Effector CD4-positive, alpha-beta T cell (primary cell): Measurements from ENCODE around the gene CTNNA1.

Experiments
- DNase-seq: peaks from one replicate; pipeline ENCODE4 v3.0.0-alpha.2; 2020

The CTNNA1 gene

GRCh38 chr5:138936225-138936967 lies 183.2 kb downstream of the CTNNA1 start:
- no peak for DNase-seq

DNA sequence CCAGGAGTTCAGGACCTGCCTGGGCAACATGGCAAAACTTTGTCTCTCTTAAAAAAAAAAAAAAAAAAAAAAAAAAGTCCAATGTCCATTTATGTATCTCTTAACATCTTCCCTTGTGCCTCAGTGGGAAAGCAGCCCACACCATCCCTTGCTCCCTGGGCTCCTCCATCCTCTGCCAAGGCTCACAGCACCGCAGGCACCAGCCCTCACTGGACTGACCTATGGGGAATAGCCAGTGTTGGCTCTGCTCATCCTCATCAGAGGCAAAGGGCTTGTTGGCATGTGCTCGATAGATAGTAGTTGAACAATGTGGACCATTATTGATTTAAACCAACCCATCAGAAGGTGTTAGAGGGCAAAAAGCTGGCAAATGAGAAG lies 183.7 kb downstream of the CTNNA1 start:
- DNase-seq = no peak

DNA sequence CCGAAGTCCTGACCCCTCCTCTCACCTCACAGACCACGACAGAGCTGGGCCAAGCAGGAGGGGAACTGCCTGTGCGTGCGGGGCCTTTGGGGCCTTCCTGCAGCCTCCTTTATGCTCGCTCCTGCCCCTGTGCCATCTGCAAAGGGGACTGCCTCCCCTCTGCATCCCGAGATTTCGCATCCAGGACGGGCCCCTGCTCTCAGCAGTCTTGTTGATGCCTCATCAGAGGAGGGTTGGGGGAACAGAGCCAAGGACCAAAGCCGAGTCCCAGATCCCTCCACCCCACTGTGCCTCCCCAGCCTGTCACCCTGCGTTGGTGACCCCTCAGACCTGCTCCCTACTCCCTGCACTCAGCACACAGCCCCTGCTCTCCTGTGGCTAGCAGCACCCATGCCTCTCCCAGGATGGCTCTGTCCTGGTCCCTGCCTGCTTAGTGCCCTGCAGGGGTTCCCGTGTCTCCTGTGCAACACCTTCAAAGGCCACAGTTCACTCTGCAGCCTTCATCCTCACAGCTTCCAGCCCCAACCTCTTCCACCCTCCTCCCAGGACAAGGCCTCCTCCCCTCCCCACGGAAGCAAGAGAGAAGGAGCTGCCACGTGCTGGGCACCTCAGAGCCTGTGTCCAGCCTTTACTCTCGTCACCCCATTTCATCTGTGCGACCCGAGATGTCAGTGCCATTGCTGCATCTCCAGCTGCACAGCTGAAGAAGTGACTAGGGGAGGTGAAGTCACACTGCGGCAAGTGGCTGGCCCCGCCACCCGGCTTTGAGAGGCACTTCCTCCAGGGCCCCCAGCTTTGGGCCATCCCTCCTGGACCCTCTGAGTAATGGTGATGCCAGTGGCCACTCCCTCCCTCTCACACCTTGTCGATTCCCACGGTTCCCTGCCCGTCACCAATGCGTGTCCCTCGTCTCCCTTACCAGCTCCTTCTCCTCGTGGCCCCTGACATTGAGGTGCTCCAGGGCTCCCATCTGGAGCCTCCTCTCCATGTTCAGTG lies 184.5 kb downstream of the CTNNA1 start:
- no peak for DNase-seq

GRCh38 chr5:138938526-138938925 lies 185.3 kb downstream of the CTNNA1 start:
- no peak for DNase-seq

DNA sequence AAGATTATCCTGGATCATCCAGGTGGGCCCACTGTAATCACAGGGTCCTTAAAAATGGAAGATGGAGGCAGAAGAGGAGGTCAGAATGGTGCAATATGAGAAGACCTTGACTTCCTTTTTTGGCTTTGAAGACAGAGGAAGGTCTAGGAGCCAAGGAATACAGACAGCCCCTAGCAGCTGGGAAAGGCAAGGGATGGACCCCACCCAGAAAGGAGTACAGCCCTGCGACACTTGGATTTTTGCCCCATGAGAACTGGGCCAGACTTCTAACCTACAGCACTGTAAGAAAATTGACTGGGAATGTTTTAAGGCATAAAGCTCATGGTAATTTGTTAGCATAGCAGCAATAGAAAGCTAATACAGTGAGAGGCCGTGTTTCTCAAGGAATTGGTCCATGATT lies 188.8 kb downstream of the CTNNA1 start:
- no peak for DNase-seq

DNA sequence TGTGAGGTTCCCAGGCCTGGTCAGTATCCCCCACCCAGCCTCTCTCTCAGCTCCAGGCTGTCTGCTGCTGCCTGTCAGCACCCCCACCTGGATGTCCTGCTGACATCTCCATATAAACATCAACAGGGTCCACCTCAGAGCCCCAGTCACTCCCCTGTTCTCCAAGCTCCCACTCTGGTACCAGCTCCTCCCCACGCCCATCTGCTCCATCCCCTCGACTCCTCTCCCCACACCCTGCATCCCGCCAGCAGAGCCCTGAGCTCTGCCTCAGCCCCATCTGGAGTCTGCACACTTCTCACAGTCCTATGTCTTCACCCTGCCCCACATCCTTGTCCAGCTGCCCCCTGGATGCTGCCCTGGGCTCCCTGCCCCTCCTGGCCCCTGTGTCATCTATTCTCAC lies 189.6 kb downstream of the CTNNA1 start:
- DNase-seq = no peak

- DNase-seq = no peak
Measured at GRCh38 chr5:138943599-138944173, 190.5 kb downstream of the CTNNA1 start.

- no peak for DNase-seq
Measured at GRCh38 chr5:138944527-138945322, 191.5 kb downstream of the CTNNA1 start.

- DNase-seq = no peak
Measured at GRCh38 chr5:138945421-138946240, 192.4 kb downstream of the CTNNA1 start.

GRCh38 chr5:138946241-138946623 lies 193.0 kb downstream of the CTNNA1 start:
- DNase-seq = no peak

GRCh38 chr5:138946831-138947560 lies 193.8 kb downstream of the CTNNA1 start:
- DNase-seq = no peak

- no peak for DNase-seq
Measured at GRCh38 chr5:138947780-138948179, 194.6 kb downstream of the CTNNA1 start.

- DNase-seq = no peak
Measured at GRCh38 chr5:138948471-138949222, 195.4 kb downstream of the CTNNA1 start.

DNA sequence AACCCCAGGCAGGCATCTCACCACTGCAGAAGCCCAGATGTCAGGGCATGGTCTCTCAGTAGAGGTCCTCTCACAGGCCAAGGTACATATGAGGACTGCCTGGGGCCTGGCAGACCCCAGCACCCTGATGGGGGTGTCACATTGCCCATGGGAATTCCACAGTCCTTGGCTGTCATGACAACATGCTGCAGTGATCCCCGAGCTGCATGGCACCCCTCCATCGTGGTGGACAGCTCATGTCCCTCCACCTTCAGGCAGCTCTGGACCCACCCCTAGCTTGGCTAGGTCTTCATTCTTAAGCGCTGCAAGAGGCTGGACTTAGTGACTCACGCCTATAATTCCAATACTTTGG lies 196.0 kb downstream of the CTNNA1 start:
- no peak for DNase-seq

DNA sequence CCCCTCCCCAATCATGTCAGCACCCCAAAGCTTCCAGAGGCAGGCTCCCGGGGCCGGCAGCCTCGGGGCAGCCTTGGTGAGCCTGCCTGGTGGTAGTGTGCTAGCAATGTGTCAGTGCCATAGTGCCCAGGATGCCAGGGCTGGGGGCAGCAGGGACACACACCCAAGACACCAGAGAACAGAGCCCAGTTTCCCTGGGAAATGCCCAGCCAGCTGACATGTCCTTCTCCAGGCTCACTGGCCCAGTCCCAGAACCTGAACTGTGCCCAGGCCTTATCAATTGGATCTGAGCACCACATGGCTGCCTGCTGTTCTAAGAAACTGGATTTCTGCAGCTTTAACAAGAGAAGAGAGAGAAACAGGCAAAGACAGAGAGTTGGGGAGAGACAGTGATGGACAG lies 196.8 kb downstream of the CTNNA1 start:
- no peak for DNase-seq

- no peak for DNase-seq
Measured at GRCh38 chr5:138950421-138951031, 197.3 kb downstream of the CTNNA1 start.

DNA sequence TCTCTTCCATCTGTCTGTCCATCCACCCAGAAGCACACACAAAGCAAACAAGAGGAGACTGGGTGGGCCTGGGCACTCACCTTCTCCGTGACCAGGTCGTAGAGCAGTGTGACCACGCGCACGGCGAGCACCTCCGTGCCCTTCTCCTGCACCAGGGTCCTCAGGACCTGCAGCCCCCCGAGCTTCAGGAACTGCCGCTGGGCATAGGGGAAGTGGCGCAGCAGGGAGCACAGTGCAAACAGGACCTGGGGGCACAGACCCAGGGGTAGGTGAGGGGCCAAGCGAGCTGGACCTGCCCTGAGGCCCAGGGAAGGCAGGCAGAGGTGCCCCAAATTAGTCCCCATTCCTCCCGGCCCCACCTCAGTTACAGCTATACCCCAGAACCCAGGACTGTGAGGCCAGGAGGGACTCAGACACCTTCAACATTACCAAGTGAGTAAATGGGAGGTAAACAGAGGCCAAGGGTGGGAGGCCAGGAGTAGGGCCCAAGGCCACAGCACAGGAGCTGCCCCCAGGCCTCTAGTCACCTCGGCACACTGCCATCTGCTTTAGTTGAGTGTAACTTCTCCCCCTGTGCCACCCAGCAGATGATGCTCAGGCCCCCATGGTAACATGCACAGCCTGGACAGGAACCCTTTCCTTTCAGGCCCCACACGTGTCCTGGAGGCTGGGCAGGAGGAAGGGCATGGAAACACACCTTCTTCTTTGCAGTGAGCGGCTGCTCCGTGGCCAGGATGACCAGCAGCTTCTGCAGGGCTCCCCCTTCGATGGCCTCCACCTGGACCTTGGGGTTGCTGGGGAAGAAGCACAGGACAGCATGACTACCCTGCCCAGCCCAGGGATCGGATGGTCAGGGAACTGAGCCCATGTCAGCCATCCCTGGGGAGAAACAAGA lies 198.1 kb downstream of the CTNNA1 start:
- no peak for DNase-seq

GRCh38 chr5:138951986-138952735 lies 198.9 kb downstream of the CTNNA1 start:
- no peak for DNase-seq
